Mesenteric fat pad (tissue), 1 donor: Measurements from ENCODE around the gene DYRK3. TPM values are rescaled to one million over a fixed set of nuclear protein-coding genes. Genes with fewer than 3 reads are reported as not detected.

Experiments used
- DNase-seq: peaks from one replicate; pipeline ENCODE4 v3.0.0-alpha.2; 2020; ENCODE audit warnings: low spot score
- total RNA-seq: library from RNA; stranded (reverse); fragmentation: NEBNext Ultra II Directional; extraction: Animal tissue kit (Norgen Biotek cat#: 25700); gene quantifications from one replicate; pipeline ENCODE4 v1.2.1, GENCODE V29; 2021
- donor health status: DM: yes; HTN: yes; CAD: no.

DYRK3 gene
- total RNA-seq, 1 donor from 2014 or later: 16.1 TPM

DNA sequence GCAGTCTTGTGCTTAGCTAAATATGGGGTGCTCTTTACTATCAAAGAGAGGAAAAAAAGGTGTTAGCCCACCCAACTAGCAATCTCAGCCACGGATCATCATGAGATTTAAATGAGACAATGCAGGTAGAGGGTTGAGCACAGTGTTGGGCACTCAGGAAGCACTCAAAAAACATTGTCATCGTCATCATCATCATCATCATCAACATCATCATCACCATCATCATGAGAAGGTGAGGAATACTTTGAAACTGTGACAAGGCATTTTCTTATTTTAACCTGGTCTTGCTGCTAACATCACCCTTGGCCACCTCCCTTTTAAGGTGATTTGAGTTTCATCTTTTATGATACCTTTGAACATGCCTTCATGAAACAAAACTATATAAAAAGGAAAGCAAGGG lies 46.0 kb downstream of the DYRK3 start:
- no peak for DNase-seq

DNA sequence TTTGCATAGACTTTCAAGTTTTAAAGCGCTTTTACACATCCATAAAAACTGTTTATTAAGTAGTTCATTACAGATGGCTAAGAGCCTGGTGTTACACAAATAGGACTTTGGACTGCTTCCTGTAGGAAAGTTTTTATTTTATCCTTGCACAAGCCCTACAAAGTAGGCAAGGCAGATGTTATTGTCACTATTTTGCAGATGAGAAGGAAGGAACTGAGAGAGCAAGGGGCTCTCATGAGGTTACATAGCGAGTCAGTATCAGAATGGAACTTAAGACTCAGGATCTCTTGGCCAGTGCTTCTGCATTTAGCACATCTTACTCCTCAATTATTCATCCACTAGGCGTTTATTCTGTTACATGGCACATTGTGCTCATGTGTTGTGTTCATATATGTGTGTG lies 46.8 kb downstream of the DYRK3 start:
- DNase-seq: no peak

DNA sequence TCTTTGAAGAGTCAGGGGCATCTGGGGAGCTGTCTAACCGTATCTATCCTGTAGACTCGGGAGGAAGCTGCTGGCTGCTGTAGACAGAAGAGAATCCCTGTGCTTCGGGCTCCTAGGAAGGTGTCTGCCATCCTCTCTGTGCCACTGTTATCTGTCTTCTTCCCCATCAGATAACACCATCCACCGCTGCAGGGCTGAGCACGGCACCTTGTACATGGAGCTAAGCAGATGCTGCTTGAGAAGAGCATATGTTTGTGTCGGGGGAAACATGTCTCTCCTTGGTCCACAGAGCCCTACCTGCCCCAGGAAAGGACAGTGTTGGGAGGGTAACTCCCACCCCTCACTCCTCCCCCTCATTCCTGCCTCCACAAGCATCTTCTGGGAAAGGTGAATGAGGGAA lies 48.0 kb downstream of the DYRK3 start:
- no peak for DNase-seq

DNA sequence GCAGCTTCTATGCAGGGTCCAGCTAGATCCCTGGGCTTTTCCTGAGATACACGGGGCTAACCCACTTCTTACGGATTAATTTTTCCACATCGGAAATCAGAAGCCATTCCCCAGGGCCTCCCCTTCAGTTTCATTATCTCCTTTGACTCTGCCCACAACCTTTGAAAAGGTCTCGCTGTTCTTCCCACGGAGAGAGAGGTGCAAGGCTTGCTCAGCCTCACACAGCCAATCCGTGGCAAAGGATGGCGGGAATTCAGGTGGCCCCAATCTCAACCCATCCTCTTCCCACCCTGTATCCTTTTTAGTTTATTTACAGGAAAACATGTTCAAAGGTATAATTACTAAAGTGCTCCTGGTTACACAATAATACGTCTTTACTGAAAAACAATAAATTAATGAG lies 48.7 kb downstream of the DYRK3 start:
- DNase-seq: no peak

DNA sequence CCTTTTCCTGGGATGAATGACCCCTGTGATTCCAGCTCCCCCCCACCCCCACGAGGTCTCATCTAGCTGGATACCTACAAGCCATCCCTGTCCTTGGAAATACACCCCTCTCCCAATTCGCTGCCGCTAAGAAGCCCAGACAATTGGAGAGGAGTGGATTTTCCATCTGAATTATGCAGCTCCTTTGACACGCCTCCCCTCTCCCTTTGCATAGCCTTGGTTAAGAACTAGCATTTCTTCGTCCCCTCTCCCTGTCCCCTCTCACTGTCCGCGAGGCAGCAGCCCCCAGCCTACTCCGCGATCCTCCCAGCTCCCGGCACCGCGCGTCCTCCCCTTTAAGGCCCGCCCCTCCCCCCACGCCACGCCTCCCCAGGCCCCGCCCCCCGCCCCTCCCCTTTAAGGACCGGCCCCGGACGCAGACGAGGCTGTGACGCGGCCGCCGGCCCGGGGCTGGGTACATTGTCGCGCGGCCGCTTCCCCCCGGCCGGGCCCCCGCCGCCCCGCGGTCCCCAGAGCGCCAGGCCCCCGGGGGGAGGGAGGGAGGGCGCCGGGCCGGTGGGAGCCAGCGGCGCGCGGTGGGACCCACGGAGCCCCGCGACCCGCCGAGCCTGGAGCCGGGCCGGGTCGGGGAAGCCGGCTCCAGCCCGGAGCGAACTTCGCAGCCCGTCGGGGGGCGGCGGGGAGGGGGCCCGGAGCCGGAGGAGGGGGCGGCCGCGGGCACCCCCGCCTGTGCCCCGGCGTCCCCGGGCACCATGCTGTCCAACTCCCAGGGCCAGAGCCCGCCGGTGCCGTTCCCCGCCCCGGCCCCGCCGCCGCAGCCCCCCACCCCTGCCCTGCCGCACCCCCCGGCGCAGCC lies 49.4 kb downstream of the DYRK3 start, which contains the start of gene MAPKAPK2:
MAPKAPK2 (plus strand) TSS at position 428 of the 856 bp plus-strand sequence; CDS start at position 753, 325 bp downstream.
- peak; percentile 93 for DNase-seq

DNA sequence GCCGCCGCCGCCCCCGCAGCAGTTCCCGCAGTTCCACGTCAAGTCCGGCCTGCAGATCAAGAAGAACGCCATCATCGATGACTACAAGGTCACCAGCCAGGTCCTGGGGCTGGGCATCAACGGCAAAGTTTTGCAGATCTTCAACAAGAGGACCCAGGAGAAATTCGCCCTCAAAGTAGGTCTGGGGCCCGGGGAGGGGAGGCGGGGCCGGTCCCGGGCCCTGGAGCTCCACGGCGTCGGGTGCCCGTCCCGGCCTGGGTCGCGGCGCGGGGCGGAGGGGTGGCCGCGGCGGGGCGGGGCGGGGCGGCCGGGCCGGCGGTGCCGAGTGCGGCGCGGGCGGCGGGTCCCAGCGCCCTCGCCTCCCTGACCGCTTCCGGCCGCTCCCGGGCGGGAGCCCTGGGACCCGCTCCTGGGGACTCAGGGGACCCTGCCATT lies 50.0 kb downstream of the DYRK3 start:
- no peak for DNase-seq

DNA sequence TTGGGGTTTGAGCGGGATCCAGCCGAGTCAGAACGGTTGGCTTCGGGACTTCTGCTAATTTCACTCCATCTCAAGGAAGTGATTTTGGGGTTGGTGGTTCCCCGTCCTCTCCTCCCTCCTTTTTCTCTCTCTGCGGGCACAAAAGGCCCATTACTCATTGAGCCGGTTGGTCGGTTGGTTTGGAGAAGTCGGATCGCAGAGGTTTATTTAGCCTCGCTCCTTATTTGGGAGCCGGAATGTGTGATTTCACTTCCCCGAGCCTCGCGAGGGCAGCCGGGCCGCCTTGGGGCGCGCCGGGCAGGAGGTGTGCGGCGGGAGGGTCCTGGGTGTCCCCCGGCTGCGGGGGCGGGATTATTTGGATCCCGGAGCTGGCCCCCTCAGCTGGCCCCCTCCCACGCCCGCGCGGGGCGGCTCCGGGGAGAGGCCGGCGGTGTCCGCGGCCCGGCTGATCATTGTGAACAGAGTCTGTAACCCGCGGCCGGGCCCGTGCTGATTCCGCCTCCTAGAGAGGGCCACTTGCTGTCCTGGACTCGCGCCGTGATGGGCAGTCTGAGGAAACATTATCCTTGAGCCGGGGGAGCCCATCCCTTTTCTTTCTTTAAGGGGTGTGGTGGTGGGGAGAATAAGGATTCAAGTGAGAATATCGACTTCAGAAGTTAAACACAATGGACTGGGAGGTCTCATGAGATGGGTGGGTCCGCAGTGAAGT lies 50.6 kb downstream of the DYRK3 start:
- DNase-seq: no peak

DNA sequence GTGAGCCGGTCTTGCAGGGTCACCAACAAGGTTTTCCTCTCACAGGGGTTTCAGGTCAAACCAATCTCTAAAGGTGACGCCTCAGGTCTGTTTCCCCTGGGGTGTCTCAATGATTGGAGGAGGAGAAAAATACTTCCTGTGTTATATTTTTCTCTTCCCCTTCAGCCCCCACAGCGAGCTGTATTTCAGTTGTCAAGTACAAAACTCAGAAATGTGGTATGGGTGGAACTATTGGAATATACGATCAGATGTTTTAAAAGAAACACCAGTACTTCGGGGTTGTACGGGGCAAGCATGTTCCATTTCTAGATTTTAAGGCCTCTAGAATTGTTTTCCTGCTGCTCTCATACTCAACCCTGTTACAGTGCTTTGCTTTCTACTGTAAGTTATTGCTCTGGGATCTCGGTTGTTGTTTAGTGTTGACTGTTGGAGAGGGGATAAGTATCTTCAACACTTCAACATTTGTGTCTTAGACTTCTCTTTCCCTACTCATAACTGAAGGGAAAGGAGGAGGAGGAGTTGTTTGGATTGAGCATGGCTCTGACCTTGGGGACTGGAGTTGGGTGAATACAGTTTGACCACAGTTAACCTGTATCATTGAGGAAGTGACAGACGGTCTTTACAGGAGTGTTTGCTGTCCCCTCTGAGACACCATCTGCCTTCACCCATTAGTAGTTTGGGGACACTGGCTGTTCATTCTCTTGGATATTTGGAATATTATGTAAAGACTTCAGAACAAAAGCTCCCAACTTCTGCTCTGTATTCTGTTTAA lies 51.3 kb downstream of the DYRK3 start:
- DNase-seq: no peak

DNA sequence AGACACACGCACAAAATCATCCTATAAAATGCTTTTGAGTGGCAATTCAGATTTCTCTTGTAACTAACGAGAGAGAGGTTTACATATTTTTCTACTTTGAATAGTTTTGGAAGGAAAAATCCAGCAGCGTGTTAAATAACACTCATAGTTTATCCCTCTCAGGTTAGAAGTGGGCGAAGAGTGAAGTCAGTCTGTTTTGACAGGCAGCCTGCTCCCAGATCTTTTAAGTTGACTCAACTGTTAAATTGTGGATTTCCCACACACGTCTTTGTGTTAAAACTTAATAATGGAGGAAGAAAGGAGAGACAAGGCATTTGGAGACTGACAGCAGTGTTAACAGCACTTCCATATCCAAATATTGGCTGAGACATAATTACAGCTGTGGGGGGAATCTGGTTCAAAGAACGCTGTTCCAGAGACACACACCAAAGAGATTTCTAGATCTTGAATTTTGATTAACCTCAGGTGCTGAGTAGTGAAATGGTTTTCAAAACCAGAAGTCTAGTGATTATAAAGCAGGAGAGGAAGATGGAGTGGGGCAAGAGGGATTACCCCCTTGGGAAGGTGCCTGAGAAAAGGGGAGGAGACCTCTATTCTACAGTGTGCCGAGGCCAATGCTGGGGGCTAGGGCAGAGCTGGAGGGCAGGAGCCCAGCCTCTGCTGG lies 52.0 kb downstream of the DYRK3 start:
- DNase-seq: no peak

DNA sequence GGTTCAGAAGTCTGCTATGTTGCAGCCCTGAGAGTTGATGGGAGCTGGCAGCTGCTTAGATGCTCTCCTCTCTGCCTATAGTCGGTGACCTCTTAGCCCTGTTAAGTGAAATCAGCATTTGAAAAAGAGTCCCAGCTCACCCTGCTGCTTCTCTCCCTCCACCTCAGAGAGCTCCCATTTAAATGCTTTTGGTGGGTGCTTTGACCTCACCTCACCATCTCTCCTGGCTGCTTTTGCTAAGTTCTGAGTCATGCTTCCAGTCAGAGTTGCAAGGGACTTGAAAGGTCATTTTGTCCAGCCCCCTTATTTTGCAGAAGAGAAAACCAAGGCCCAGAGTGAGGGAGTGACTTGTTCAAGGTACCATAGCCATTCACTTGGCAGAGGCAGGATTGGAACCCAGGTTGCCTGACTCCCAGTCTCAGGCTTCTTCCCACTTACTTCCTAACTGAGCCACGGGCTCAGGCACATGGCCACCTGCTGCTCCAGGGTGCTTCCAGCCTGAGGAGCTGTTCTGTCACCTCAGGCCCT lies 52.6 kb downstream of the DYRK3 start:
- peak; percentile 69 for DNase-seq

DNA sequence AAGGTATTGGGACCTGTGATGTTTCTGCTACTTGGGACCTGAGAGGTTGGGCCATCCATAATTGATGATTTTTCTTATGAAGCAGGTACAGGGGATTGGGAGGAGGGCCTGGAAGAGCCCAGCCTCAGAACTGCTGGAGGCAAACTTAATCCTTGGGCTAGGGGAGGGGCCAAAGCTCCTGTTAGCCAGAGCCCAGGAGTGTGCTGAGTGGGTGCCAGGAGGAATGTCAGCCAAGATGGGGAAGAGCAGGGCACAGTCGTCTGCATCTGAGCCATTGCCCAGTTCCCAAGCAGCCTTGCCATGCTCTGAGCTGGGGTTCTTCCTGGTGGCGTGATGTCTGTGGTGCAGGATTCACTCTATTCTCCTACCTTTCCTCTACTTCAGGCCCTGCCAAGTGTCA lies 55.2 kb downstream of the DYRK3 start:
- DNase-seq: peak; percentile 72

DNA sequence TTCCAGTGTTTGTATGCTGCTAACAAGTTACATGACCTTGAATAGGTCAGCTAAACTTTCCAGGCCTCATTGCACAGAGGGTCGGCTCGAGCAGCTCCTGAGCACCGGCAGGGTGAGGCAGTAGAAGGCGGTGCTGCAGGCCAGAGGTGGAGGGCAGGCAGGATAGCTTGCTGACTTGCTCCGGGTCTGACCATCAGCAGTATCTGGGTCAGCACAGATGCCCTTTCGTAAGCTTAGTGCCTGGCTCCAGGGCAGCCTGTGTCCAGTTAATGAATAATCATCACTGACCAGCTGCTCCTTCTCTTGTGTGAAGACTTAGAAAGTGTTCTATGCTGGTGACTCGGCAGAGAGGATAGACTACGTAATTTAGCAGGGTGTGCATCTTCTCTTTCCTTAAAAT lies 56.3 kb downstream of the DYRK3 start:
- peak; percentile 49 for DNase-seq

DNA sequence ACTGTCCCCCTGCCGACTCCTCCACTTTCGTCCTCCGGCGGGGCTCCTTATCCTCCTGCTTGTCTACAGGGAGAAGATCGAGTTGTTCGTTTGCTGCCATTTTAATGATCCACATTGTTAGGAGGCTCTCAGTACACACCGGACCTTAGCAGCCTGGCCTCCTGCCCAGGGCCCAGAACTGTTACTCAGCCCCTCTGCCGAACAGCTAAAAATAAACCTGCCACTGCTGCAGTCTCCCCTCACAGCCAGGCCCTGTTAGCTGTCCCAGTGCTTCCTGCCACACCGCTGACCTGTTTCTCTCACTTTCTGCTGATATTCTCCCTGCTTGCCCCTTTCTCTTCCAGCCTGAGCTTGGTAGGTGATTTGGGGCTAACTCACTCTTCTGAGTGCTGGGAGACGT lies 57.7 kb downstream of the DYRK3 start:
- peak; percentile 85 for DNase-seq

DNA sequence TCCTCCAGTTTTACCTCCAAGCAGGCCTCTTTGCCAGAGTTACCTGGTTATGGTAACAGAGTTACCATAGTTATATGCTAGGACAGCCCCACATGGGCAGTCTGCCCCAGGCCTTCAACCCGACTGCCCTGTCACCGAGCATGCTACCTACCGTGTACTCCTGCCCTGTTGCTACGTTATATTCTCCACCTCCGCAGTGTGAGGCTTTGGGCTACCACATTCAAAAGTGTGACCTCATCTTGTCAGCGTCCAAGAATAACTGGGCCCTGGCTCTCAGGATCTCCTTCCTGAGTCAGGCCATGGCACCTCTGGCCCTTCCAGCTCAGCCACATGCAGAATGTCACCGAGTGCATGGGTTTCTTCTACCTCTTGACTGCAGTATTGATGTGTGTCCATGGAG lies 58.3 kb downstream of the DYRK3 start:
- peak; percentile 65 for DNase-seq

DNA sequence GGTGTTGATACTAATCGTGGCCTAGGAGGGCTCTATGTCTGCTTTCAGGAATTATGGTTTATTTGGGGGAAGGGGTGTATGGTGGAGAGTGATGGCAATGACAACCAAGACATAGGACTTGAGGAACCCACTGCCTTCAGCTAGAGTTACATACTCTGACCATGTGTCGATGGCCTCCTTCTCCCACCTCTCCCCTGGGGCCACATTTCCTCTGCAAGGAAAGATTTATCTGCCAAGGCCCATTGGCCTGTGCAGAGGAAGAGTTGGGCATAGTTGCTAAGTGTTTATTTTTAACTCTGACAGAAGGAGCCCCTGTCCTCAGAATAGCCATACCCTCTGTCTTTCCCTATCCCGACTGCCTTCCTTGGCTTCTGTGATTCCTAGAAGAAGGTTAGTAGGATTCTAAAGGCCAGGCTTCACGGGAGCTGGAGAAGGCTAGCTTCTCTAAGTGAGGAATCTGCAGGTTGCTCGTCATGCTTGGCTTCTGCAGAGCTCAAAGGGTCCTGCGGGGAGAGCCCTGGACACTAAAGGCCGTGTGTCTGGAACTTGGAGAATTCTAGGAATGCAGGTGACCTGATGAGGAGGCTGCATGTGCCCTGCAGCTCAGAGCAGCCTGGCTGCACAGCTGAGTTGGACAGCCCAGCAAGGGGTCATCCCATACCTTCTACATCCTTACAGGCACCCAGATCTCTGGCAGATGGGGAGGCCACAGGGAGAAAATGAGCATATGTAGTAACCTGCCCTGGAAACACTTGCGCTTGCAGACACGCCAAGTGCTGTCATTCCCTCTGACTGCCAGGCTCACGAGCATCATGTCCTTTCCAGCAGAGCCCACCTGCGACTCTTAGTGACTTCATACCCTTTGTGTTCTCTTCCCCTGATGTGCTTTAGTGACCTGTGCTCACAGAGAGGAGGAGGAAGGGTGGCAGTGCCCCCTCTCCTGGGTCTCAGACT lies 59.1 kb downstream of the DYRK3 start:
- peak; percentile 67 for DNase-seq

DNA sequence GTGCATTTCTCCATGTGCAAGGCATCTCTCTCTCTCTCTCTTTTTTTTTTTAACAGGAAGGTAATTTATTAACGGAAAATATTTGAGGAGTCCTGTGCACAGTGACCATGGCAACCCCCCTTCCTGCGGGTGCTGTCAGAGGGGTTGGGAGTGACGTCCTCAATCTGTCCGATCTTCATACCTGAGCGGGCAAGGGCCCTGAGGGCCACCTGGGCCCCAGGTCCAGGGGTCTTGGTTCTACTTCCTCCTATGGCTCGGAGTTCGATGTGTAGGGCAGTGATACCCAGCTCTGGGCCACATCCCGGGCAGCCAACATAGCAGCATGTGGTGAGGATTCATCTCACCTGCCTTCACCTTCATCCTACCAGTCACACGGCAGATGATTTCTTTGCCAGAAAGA lies 60.4 kb downstream of the DYRK3 start:
- peak; percentile 60 for DNase-seq

DNA sequence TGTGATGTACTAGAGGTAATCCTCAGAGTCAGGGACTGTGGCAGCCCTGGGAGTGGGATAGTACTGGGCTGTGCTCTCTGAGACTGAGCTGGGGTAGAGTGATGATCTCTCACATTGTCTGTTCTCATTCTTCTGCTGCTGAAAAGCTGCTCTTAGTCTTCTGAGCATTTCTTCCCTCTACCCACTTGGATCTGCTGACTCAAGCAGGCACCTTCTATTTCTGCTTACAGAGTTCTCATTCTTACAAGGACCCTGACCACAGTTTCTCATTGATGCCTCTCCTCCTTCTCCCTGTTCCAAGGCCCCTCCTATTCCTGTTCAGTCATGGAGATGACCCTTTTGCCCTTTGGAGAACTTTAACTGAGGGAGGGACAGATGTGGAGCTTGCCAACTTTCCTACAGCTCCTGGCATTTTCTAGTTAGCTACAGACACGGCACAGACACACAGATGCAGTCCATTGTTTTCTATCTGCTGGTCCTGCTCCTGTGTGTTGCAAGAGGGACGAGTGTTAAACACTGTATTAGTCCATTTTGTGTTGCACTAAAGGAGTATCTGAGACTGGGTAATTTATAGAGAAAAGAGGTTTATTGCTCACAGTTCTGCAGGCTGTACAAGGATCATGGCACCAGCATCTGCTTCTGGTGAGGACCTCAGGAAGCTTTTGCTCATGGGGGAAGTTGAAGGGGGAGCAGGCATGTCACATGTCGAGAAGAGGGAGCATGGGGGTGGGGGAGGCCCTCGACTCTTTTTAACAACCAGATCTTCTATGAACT lies 61.7 kb downstream of the DYRK3 start:
- DNase-seq: peak; percentile 24

DNA sequence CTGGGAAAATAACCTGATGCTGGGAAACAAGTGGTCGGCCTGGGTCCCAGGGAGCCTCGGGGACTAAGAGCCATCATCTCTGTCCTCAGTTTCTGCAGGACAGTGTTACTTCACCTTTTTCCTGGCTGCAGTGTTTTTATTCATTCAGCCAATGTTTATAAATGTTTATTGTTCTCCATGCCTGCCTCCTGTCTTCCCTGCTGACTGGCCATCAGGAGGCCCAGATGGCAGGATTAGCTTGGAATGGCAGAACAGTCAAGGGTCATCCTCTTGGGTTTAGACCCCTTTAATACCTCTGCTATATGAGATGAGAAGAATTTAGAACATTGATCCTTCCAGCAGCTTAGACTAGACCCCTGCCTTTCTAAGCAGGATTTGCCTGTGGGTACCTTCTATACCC lies 62.7 kb downstream of the DYRK3 start:
- DNase-seq: peak; percentile 30
